ENCODE data around the gene TNNC2.

DNA sequence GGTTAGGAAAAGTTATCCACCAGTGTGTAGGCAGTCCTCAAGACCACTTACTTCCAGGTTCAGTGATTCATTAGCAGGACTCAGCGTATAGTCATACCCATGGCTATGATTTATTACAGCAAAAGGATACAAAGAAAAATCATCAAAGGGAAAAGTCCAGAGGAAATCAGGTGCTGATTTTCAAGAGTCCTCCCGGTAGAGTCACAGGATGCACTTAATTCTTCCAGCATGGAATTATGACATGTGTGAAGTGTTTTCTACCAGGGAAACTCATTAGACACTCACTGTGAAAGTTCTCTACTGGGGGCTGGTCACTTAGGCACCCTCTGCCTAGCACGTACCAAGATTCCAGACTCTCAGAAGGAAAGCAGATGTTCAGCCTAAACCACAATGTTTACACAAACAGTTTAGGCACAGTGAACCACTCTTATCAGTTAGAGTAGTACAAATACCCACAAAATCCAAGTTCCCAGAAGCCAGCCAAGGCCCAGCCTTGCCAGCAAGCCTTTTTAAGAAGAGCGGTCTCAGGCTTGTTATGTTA is 45.7 kb downstream of the TNNC2 start:
- TF ChIP-seq, protein P1, sequence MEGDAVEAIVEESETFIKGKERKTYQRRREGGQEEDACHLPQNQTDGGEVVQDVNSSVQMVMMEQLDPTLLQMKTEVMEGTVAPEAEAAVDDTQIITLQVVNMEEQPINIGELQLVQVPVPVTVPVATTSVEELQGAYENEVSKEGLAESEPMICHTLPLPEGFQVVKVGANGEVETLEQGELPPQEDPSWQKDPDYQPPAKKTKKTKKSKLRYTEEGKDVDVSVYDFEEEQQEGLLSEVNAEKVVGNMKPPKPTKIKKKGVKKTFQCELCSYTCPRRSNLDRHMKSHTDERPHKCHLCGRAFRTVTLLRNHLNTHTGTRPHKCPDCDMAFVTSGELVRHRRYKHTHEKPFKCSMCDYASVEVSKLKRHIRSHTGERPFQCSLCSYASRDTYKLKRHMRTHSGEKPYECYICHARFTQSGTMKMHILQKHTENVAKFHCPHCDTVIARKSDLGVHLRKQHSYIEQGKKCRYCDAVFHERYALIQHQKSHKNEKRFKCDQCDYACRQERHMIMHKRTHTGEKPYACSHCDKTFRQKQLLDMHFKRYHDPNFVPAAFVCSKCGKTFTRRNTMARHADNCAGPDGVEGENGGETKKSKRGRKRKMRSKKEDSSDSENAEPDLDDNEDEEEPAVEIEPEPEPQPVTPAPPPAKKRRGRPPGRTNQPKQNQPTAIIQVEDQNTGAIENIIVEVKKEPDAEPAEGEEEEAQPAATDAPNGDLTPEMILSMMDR (IDR thresholded peaks at IDR 0.05): no peak
- TF ChIP-seq POLR2A (IDR thresholded peaks at IDR 0.05) (no peak), EP300 (IDR thresholded peaks at IDR 0.05) (no peak)
